ENCODE data around the gene IL25.
"Not testable (repeated sequence)": the region's sequence is repeated elsewhere in the genome, so short reads cannot be mapped to it uniquely, and the experiment has no call there.

IL25 gene

DNA sequence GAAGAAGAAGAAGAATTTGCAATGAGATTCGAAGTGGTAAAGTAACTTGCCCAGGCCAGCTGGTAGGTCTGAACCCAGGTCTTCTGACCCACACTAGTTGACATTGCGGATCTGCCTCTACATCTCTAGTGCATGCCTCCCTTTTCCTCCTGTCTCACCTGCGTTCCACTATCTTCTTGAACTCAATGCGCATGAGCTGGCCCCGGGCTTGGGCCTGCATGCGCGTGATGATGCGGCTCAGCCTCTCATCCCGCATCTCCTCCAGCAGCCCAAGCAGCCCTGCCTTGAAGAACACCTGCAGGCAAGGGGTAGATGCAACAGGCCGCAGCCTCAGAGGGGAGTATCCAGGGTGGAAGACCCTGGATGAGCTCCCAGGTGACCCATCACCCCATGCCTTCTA, 23.5 kb downstream of the IL25 start:
- no peaks in the 10 kb centered on the region for H3K36me3 ChIP-seq (ENCODE audit: insufficient read depth, low read length)
- no peaks in the 10 kb centered on the region for H3K79me2 ChIP-seq (ENCODE audit: control insufficient read depth, insufficient read depth, low read length, unreplicated experiment)
- no peak overlapping the region for H2AFZ ChIP-seq (ENCODE audit: low read length, unreplicated experiment)
- H3K4me3 ChIP-seq (ENCODE audit: low read depth, low read length): no peak overlapping the region
- H3K27ac ChIP-seq (ENCODE audit: low read depth, low read length): no peak overlapping the region
- H3K4me1 ChIP-seq (ENCODE audit: control insufficient read depth, insufficient read depth, low read length, unreplicated experiment): no peaks in the 10 kb centered on the region
- peaks cover 61% of the 10 kb centered on the region for H3K27me3 ChIP-seq (ENCODE audit: insufficient read depth, low read length)

DNA sequence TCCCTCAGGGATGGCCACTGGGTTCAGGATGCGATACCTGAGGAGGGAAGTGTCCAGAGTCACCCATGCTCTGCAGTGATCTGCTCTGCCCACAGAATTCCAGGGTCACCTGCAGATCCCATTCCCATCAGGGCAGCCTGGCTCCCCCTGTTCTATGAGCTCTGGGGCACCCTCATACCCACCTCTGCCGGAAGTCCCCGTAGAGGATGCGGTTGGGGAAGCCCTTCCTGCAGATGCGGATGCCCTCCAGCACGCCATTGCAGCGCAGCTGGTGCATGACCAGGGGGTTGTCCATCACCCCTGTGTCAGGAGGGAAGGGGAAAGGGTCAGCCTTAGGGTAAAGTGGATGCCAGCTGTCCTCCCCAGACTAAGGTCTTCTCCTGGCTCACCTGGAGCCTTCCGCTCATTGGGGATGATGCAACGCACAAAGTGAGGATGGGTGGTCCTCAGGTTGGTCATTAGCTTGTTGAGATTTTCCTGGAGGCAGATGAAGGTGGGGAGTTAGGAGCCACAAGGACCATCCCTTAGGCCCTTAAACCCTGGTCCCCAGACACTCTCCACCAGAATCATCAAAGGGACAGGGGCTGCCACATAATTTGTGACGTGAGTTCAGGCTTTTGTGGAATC, 24.3 kb downstream of the IL25 start:
- H3K36me3 ChIP-seq (ENCODE audit: insufficient read depth, low read length): no peaks in the 10 kb centered on the region
- H3K27ac ChIP-seq (ENCODE audit: low read depth, low read length): no peak overlapping the region

DNA sequence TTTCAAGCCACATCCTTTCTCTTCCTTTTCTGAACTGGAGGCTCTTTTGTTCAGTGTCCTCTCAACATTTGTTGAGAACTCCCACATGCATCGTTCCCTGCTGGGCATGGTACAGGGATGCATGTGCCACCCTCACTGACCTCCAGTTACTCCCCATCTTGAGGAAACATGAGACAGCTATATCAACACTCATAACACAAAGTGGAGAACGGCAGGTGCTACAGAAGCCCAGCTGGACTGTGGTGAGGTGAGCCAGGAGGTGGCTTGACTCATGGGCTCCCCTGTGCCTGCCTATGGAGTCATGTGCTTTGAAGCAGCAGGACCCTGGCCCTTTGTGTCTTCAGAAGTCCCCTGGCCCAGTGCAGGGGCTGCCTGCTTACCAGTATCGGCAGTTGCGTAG, 25.7 kb downstream of the IL25 start:
- H2AFZ ChIP-seq (ENCODE audit: low read length, unreplicated experiment): no peak overlapping the region
- no peaks in the 10 kb centered on the region for H3K79me2 ChIP-seq (ENCODE audit: control insufficient read depth, insufficient read depth, low read length, unreplicated experiment)
- H3K4me1 ChIP-seq (ENCODE audit: control insufficient read depth, insufficient read depth, low read length, unreplicated experiment): no peaks in the 10 kb centered on the region
- H3K36me3 ChIP-seq (ENCODE audit: insufficient read depth, low read length): no peaks in the 10 kb centered on the region
- no peak overlapping the region for H3K27ac ChIP-seq (ENCODE audit: low read depth, low read length)
- no peak overlapping the region for H3K4me3 ChIP-seq (ENCODE audit: low read depth, low read length)
- H3K27me3 ChIP-seq (ENCODE audit: insufficient read depth, low read length): peaks cover 56% of the 10 kb centered on the region

More for the DNA sequence above, 24.3 kb downstream of the IL25 start:
- no peaks in the 10 kb centered on the region for H3K4me1 ChIP-seq (ENCODE audit: control insufficient read depth, insufficient read depth, low read length, unreplicated experiment)
- peaks cover 61% of the 10 kb centered on the region for H3K27me3 ChIP-seq (ENCODE audit: insufficient read depth, low read length)
- H2AFZ ChIP-seq (ENCODE audit: low read length, unreplicated experiment): no peak overlapping the region
- H3K79me2 ChIP-seq (ENCODE audit: control insufficient read depth, insufficient read depth, low read length, unreplicated experiment): no peaks in the 10 kb centered on the region
- no peak overlapping the region for H3K4me3 ChIP-seq (ENCODE audit: low read depth, low read length)

DNA sequence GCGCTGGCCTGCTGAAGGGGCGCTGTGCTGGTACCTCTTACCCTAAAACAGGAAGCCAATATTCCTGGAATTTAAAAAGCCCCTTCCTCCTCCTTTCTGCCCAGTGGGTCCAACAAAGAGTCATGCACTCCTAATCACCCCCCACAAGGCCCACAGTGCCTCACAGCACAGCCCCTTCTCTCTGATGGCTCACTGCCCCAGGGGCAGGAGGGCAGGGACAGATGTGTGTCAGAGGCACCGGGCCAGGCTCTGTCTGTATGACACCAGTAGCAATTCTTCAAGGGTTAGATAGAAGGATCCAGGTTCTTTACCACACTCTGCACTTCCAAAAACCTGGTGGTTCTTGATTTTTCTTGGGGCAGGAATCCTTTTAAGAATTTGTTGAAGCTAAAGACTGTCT, 26.5 kb downstream of the IL25 start:
- peaks cover 56% of the 10 kb centered on the region for H3K27me3 ChIP-seq (ENCODE audit: insufficient read depth, low read length)
- no peak overlapping the region for H2AFZ ChIP-seq (ENCODE audit: low read length, unreplicated experiment)
- H3K79me2 ChIP-seq (ENCODE audit: control insufficient read depth, insufficient read depth, low read length, unreplicated experiment): no peaks in the 10 kb centered on the region
- no peak overlapping the region for H3K4me3 ChIP-seq (ENCODE audit: low read depth, low read length)
- no peak overlapping the region for H3K27ac ChIP-seq (ENCODE audit: low read depth, low read length)
- no peaks in the 10 kb centered on the region for H3K4me1 ChIP-seq (ENCODE audit: control insufficient read depth, insufficient read depth, low read length, unreplicated experiment)
- no peaks in the 10 kb centered on the region for H3K36me3 ChIP-seq (ENCODE audit: insufficient read depth, low read length)

DNA sequence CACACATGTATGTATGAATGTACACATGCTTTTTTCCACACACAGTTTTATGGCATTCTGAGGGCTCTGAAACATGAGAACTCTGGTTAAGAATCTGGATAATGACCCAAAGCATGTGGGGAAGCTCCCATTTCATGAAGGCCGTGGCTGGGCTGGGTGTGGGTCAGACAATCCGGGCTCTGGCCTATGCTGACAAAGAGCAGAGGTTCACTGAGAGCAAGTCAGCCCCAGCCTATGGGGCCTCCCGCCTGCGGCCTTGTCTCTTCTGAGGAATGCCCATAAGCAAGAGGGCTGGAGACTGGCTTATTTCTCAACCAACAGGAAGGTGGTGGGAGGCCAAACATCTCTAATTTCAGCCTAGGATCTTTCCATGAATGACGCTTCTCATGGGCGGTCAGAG, 27.0 kb downstream of the IL25 start:
- H3K36me3 ChIP-seq (ENCODE audit: insufficient read depth, low read length): no peaks in the 10 kb centered on the region
- peaks cover 56% of the 10 kb centered on the region for H3K27me3 ChIP-seq (ENCODE audit: insufficient read depth, low read length)
- no peak overlapping the region for H2AFZ ChIP-seq (ENCODE audit: low read length, unreplicated experiment)
- no peak overlapping the region for H3K27ac ChIP-seq (ENCODE audit: low read depth, low read length)
- H3K4me3 ChIP-seq (ENCODE audit: low read depth, low read length): no peak overlapping the region
- H3K4me1 ChIP-seq (ENCODE audit: control insufficient read depth, insufficient read depth, low read length, unreplicated experiment): no peaks in the 10 kb centered on the region
- H3K79me2 ChIP-seq (ENCODE audit: control insufficient read depth, insufficient read depth, low read length, unreplicated experiment): no peaks in the 10 kb centered on the region

DNA sequence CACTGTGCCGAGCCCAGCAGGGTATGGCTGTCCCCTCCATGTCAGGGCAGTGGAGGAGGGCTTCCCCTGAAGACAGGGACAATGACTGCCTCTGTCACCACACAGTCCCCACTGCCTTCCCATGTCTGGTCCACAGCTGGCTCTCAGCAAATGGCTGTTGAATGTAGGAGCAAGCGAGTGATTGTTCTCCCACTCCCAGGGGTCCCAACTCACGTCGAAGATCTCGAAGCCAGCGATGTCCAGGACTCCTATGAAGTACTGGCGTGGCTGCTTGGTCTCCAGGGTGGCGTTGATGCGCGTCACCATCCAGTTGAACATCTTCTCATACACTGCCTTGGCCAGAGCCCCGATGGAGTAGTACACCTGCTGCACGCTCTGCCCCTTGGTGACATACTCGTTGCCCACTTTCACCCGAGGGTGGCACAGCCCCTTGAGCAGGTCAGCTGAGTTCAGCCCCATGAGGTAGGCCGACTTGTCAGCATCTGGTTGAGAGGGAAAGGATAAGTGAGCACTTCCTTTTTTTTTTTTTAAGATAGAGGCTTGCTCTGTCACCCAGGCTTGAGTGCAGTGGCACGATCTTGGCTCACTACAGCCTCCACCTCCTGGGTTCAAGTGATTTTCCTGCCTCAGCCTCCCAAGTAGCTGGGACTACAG, 28.0 kb downstream of the IL25 start:
- not testable (repeated sequence) for H3K27ac ChIP-seq (ENCODE audit: low read depth, low read length); H2AFZ ChIP-seq (ENCODE audit: low read length, unreplicated experiment); H3K4me1 ChIP-seq (ENCODE audit: control insufficient read depth, insufficient read depth, low read length, unreplicated experiment); H3K79me2 ChIP-seq (ENCODE audit: control insufficient read depth, insufficient read depth, low read length, unreplicated experiment); H3K4me3 ChIP-seq (ENCODE audit: low read depth, low read length); H3K36me3 ChIP-seq (ENCODE audit: insufficient read depth, low read length)
- peaks cover 64% of the 10 kb centered on the region for H3K27me3 ChIP-seq (ENCODE audit: insufficient read depth, low read length)

DNA sequence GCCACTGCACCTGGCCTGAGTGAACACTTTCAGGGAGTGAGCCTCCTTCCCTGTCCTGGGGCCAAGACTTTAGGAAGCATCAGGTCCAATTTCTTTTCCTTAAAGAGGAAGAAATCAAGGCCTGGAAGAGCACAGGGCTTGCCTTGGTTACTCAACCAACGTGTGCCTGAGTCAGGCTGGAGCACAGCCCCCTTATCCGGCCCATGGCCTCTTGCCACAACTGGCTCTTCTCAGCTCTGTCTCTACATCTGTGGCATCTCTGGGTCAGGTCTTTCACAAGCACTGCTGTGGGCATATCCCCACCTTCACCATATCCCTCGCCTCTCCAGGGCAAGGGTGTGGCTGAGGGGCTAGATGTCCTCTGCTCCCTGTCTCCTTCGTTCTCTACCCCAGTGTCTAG, 28.7 kb downstream of the IL25 start:
- Histone ChIP-seq H3K27me3 (ENCODE audit: insufficient read depth, low read length) (peaks cover 67% of the 10 kb centered on the region), H3K36me3 (ENCODE audit: insufficient read depth, low read length) (no peaks in the 10 kb centered on the region), H3K4me1 (ENCODE audit: control insufficient read depth, insufficient read depth, low read length, unreplicated experiment) (no peaks in the 10 kb centered on the region), H3K79me2 (ENCODE audit: control insufficient read depth, insufficient read depth, low read length, unreplicated experiment) (no peaks in the 10 kb centered on the region), H2AFZ (ENCODE audit: low read length, unreplicated experiment) (no peak overlapping the region), H3K27ac (ENCODE audit: low read depth, low read length) (no peak overlapping the region), H3K4me3 (ENCODE audit: low read depth, low read length) (no peak overlapping the region)

DNA sequence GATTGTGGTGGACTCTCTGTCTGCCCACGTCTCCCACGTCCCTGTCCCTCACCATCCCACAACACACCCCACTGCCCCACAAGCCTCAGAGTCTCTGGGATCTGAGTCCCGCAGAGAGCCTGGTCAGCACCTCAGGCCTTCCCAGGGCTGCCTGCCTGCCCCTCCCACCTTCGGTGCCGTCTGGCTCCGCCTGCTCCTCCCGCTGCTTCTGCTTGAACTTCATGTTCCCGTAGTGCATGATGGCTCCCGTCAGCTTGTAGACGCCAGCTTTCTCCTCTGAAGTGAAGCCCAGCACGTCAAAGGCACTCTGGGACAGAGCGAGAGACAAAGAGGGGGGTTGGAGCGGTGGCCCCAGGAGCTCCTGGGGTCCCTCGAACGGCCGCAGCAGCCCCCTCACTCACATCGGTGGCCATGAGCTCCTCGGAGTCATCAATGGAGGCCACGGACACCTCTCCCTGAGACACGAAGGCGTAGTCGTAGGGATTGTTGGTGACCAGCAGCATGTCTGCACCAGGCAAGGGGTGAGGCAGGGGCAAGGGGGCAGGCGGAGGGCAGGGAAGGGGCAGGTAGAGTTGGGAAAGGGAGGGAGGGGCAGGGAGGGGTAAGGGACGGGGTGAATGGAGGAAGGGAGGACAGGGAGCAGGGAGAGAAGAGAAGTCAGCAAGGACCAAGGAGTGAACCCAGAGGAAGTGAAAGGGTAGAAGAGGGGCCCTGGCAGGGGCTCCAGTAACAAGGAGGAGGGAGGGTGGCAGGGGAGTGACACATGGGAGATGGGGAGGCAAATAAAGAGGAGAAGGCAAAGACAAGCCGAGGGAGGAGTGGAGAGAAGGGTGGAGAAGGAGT, 29.9 kb downstream of the IL25 start:
- no peaks in the 10 kb centered on the region for H3K4me1 ChIP-seq (ENCODE audit: control insufficient read depth, insufficient read depth, low read length, unreplicated experiment)
- H3K27me3 ChIP-seq (ENCODE audit: insufficient read depth, low read length): peaks cover 70% of the 10 kb centered on the region
- H3K27ac ChIP-seq (ENCODE audit: low read depth, low read length): no peak overlapping the region
- no peak overlapping the region for H2AFZ ChIP-seq (ENCODE audit: low read length, unreplicated experiment)
- no peaks in the 10 kb centered on the region for H3K36me3 ChIP-seq (ENCODE audit: insufficient read depth, low read length)
- no peaks in the 10 kb centered on the region for H3K79me2 ChIP-seq (ENCODE audit: control insufficient read depth, insufficient read depth, low read length, unreplicated experiment)
- no peak overlapping the region for H3K4me3 ChIP-seq (ENCODE audit: low read depth, low read length)

DNA sequence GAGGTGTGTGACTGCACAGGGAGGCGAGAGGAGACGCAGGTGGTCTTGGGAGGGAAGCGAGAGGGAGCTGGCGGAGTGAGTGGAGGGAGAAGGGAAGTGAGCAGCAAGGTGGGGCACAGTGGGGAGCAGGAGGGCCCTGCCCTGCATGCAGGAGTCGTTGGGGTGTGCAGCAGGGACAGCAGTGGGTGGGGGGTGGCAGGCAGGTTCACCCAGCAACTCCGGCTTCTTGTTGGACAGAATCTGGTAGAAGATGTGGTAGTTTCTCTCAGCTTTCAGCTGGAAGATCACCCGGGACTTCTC, 30.5 kb downstream of the IL25 start:
- Histone ChIP-seq H3K36me3 (ENCODE audit: insufficient read depth, low read length) (no peaks in the 10 kb centered on the region), H3K79me2 (ENCODE audit: control insufficient read depth, insufficient read depth, low read length, unreplicated experiment) (no peaks in the 10 kb centered on the region), H3K27me3 (ENCODE audit: insufficient read depth, low read length) (peaks cover 74% of the 10 kb centered on the region), H2AFZ (ENCODE audit: low read length, unreplicated experiment) (no peak overlapping the region), H3K4me3 (ENCODE audit: low read depth, low read length) (no peak overlapping the region), H3K4me1 (ENCODE audit: control insufficient read depth, insufficient read depth, low read length, unreplicated experiment) (no peaks in the 10 kb centered on the region), H3K27ac (ENCODE audit: low read depth, low read length) (no peak overlapping the region)

DNA sequence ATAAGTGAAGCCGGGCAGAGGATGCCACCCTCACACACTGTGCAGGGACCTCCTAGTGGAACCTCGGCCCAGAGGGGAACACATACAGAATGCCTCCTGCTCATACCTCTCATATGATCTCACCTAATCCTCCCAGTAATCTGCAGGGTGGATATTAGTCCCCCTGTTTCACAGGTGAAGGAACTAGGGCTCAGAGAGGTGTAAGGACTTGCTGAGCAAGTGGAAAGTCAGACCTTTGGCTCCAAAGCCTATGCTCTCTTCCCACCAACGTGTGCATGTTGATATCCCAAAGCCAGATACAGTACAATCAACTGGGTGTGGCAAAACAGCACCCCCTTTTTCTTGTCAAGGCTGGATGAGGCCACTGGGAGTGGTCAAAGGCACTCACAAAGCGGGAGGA, 31.3 kb downstream of the IL25 start:
- Histone ChIP-seq H3K4me1 (ENCODE audit: control insufficient read depth, insufficient read depth, low read length, unreplicated experiment) (no peaks in the 10 kb centered on the region), H3K79me2 (ENCODE audit: control insufficient read depth, insufficient read depth, low read length, unreplicated experiment) (no peaks in the 10 kb centered on the region), H3K36me3 (ENCODE audit: insufficient read depth, low read length) (no peaks in the 10 kb centered on the region), H3K27me3 (ENCODE audit: insufficient read depth, low read length) (peaks cover 75% of the 10 kb centered on the region), H2AFZ (ENCODE audit: low read length, unreplicated experiment) (no peak overlapping the region), H3K27ac (ENCODE audit: low read depth, low read length) (no peak overlapping the region), H3K4me3 (ENCODE audit: low read depth, low read length) (no peak overlapping the region)

Data from ACC112 (cell line).